ENCODE data around the gene CRADD. TPM values are rescaled to one million over a fixed set of nuclear protein-coding genes. Genes with fewer than 3 reads are reported as not detected.

The CRADD gene
- total RNA-seq, 1 experiment from 2014 or later: 7.6 TPM

GRCh38 chr12:93841671-93842070, 164.5 kb downstream of the CRADD start:
- no CpG with 5 or more reads among the region's 8 CpGs for WGBS (ENCODE audit: extremely low coverage, insufficient read length, low lambda C conversion rate)
- H3K27me3 Mint-ChIP-seq (ENCODE audit: low read depth): no peaks in the 10 kb centered on the region
- no peak overlapping the region for H2BK120ac ChIP-seq (ENCODE audit: low read depth, low read length, poor library complexity, severe bottlenecking)

More at GRCh38 chr12:93841671-93842070, 164.5 kb downstream of the CRADD start:
- Histone ChIP-seq H3K9ac (ENCODE audit: extremely low read depth, insufficient read length, low read length) (no peak overlapping the region), H4K8ac (replicated peaks; ENCODE audit: insufficient read length, low read depth, low read length) (no peak overlapping the region), H3K4me1 (ENCODE audit: insufficient read depth, low read length) (no peaks in the 10 kb centered on the region), H3K9me3 (ENCODE audit: control insufficient read depth, low read depth, low read length) (no peaks in the 10 kb centered on the region), H3K18ac (ENCODE audit: insufficient read length, low read depth, low read length) (no peak overlapping the region), H3K27me3 (ENCODE audit: insufficient read depth, low read length) (no peaks in the 10 kb centered on the region), H2BK20ac (ENCODE audit: low read depth, low read length, poor library complexity, severe bottlenecking) (no peak overlapping the region), H3K79me1 (ENCODE audit: insufficient read depth, low read depth, low read length, poor library complexity, severe bottlenecking) (no peaks in the 10 kb centered on the region), H3K27ac (ENCODE audit: insufficient read length, low read depth, low read length) (no peak overlapping the region), H3T11ph (ENCODE audit: low read length) (no peak overlapping the region), H2BK5ac (ENCODE audit: insufficient read length, low read length) (no peak overlapping the region), H3K23ac (ENCODE audit: insufficient read length, low read depth, low read length) (no peak overlapping the region), H3K79me2 (ENCODE audit: insufficient read depth, low read length) (no peaks in the 10 kb centered on the region), H2BK12ac (ENCODE audit: insufficient read length, low read depth, low read length) (no peak overlapping the region), H2AK5ac (ENCODE audit: insufficient read length, low read length) (no peak overlapping the region), H3K56ac (ENCODE audit: insufficient read length, low read depth, low read length) (no peak overlapping the region), H3K14ac (ENCODE audit: insufficient read depth, low read length) (no peak overlapping the region), H3K23me2 (ENCODE audit: insufficient read length, low read depth, low read length, poor library complexity, severe bottlenecking) (no peaks in the 10 kb centered on the region), H3K4me2 (ENCODE audit: insufficient read depth, insufficient read length, low read length) (no peak overlapping the region), H3K4ac (ENCODE audit: low read depth, low read length) (no peak overlapping the region), H4K20me1 (ENCODE audit: control insufficient read depth, insufficient read depth, insufficient read length) (no peaks in the 10 kb centered on the region), H2BK15ac (ENCODE audit: low read depth, low read length) (no peak overlapping the region), H4K91ac (ENCODE audit: insufficient read length, low read depth, low read length) (no peak overlapping the region), H4K5ac (ENCODE audit: insufficient read length, low read depth, low read length) (no peak overlapping the region), H2AFZ (ENCODE audit: low read length) (no peak overlapping the region)
- TF ChIP-seq CTCF (conservative IDR thresholded peaks at IDR 0.05): no peak
- Mint-ChIP-seq H3K9me3 (no peaks in the 10 kb centered on the region), H3K27ac (no peak overlapping the region), H3K4me3 (no peak overlapping the region), H3K36me3 (ENCODE audit: insufficient read depth in 1 of 3, low read depth in 3 of 3) (no peaks in the 10 kb centered on the region), H3K4me1 (peaks cover 15 to 18% of the 10 kb centered on the region in 2 experiments)
- no peak for DNase-seq

Measured in H9 (cell line).